Skeletal muscle satellite cell (primary cell): ENCODE data around the gene C1orf87.

Experiments
- H3K27me3 ChIP-seq: 2 replicates; pipeline ENCODE4 v1.7.0; 2013; ENCODE audit warnings: low read length; ENCODE audit not compliant: control insufficient read depth, insufficient read depth
- H3K36me3 ChIP-seq: 2 replicates; pipeline ENCODE4 v1.7.0; 2013; ENCODE audit warnings: mild to moderate bottlenecking, control low read depth, low read length; ENCODE audit not compliant: insufficient read depth
- H3K4me1 ChIP-seq: 2 replicates; pipeline ENCODE4 v1.7.0; 2013; ENCODE audit warnings: low read length; ENCODE audit not compliant: control insufficient read depth, insufficient read depth
- H3K4me2 ChIP-seq: 2 replicates; pipeline ENCODE4 v1.7.0; 2013; ENCODE audit warnings: mild to moderate bottlenecking, low read length
- H3K4me3 ChIP-seq: 2 replicates; pipeline ENCODE4 v1.7.0; 2013; ENCODE audit warnings: low read length
- H3K9ac ChIP-seq: 2 replicates; pipeline ENCODE4 v1.7.0; 2013; ENCODE audit warnings: mild to moderate bottlenecking, low read depth, low read length, moderate library complexity
- H3K9me3 ChIP-seq: replicated peaks from 2 replicates; pipeline ENCODE4 v1.7.0; 2013; ENCODE audit warnings: mild to moderate bottlenecking, control low read depth, low read length

Gene C1orf87

GRCh38 chr1:60031146-60031545 is 42.4 kb downstream of the C1orf87 start:
- Histone ChIP-seq H3K4me2 (no peak overlapping the region), H3K9ac (no peak overlapping the region), H3K4me3 (no peak overlapping the region), H3K4me1 (no peaks in the 10 kb centered on the region), H3K9me3 (no peaks in the 10 kb centered on the region), H3K36me3 (no peaks in the 10 kb centered on the region), H3K27me3 (no peaks in the 10 kb centered on the region)

- no peaks in the 10 kb centered on the region for H3K27me3 ChIP-seq
- H3K4me1 ChIP-seq: no peaks in the 10 kb centered on the region
- no peaks in the 10 kb centered on the region for H3K9me3 ChIP-seq
- no peak overlapping the region for H3K4me3 ChIP-seq
- H3K36me3 ChIP-seq: no peaks in the 10 kb centered on the region
- no peak overlapping the region for H3K4me2 ChIP-seq
- H3K9ac ChIP-seq: no peak overlapping the region
Measured at GRCh38 chr1:60025552-60025951, 48.0 kb downstream of the C1orf87 start.

- Histone ChIP-seq H3K36me3 (no peaks in the 10 kb centered on the region), H3K27me3 (no peaks in the 10 kb centered on the region), H3K9me3 (no peaks in the 10 kb centered on the region), H3K9ac (no peak overlapping the region), H3K4me1 (no peaks in the 10 kb centered on the region), H3K4me3 (no peak overlapping the region), H3K4me2 (no peak overlapping the region)
Measured at GRCh38 chr1:60017508-60018205, 55.9 kb downstream of the C1orf87 start.

GRCh38 chr1:60010690-60011089 is 62.9 kb downstream of the C1orf87 start:
- Histone ChIP-seq H3K9me3 (no peaks in the 10 kb centered on the region), H3K4me3 (no peak overlapping the region), H3K36me3 (no peaks in the 10 kb centered on the region), H3K4me1 (no peaks in the 10 kb centered on the region), H3K9ac (no peak overlapping the region), H3K4me2 (no peak overlapping the region), H3K27me3 (no peaks in the 10 kb centered on the region)

- H3K4me2 ChIP-seq: no peak overlapping the region
- H3K9ac ChIP-seq: no peak overlapping the region
- H3K4me1 ChIP-seq: no peaks in the 10 kb centered on the region
- no peaks in the 10 kb centered on the region for H3K36me3 ChIP-seq
- no peaks in the 10 kb centered on the region for H3K27me3 ChIP-seq
- H3K9me3 ChIP-seq: no peaks in the 10 kb centered on the region
- no peak overlapping the region for H3K4me3 ChIP-seq
Measured at GRCh38 chr1:60008500-60008899, 65.1 kb downstream of the C1orf87 start.

- H3K27me3 ChIP-seq: no peaks in the 10 kb centered on the region
- no peak overlapping the region for H3K4me3 ChIP-seq
- H3K4me1 ChIP-seq: peaks cover 11% of the 10 kb centered on the region
- no peaks in the 10 kb centered on the region for H3K36me3 ChIP-seq
- H3K4me2 ChIP-seq: no peak overlapping the region
- H3K9me3 ChIP-seq: no peaks in the 10 kb centered on the region
- no peak overlapping the region for H3K9ac ChIP-seq
Measured at GRCh38 chr1:60000625-60001024, 72.9 kb downstream of the C1orf87 start.

GRCh38 chr1:59999746-60000145 is 73.8 kb downstream of the C1orf87 start:
- Histone ChIP-seq H3K4me3 (no peak overlapping the region), H3K4me1 (peaks cover 19% of the 10 kb centered on the region), H3K9ac (no peak overlapping the region), H3K9me3 (no peaks in the 10 kb centered on the region), H3K27me3 (no peaks in the 10 kb centered on the region), H3K36me3 (no peaks in the 10 kb centered on the region), H3K4me2 (no peak overlapping the region)

GRCh38 chr1:59999006-59999405 is 74.6 kb downstream of the C1orf87 start:
- no peaks in the 10 kb centered on the region for H3K9me3 ChIP-seq
- H3K4me1 ChIP-seq: peaks cover 26% of the 10 kb centered on the region
- no peaks in the 10 kb centered on the region for H3K27me3 ChIP-seq
- H3K4me3 ChIP-seq: no peak overlapping the region
- no peak overlapping the region for H3K9ac ChIP-seq
- H3K36me3 ChIP-seq: no peaks in the 10 kb centered on the region
- H3K4me2 ChIP-seq: no peak overlapping the region

- H3K4me1 ChIP-seq: peaks cover 27% of the 10 kb centered on the region
- no peaks in the 10 kb centered on the region for H3K27me3 ChIP-seq
- no peak overlapping the region for H3K4me3 ChIP-seq
- no peaks in the 10 kb centered on the region for H3K9me3 ChIP-seq
- no peak overlapping the region for H3K4me2 ChIP-seq
- no peaks in the 10 kb centered on the region for H3K36me3 ChIP-seq
- no peak overlapping the region for H3K9ac ChIP-seq
Measured at GRCh38 chr1:59997479-59998115, 76.0 kb downstream of the C1orf87 start.

GRCh38 chr1:59994302-59995198 is 79.0 kb downstream of the C1orf87 start:
- Histone ChIP-seq H3K9ac (peak overlapping the region; percentile 62), H3K36me3 (no peaks in the 10 kb centered on the region), H3K9me3 (no peaks in the 10 kb centered on the region), H3K4me2 (peak overlapping the region; percentile 26), H3K4me3 (peak overlapping the region; percentile 4), H3K4me1 (peaks cover 24% of the 10 kb centered on the region), H3K27me3 (no peaks in the 10 kb centered on the region)

GRCh38 chr1:59992040-59992820 is 81.3 kb downstream of the C1orf87 start:
- no peak overlapping the region for H3K4me3 ChIP-seq
- H3K9me3 ChIP-seq: no peaks in the 10 kb centered on the region
- H3K9ac ChIP-seq: no peak overlapping the region
- H3K4me2 ChIP-seq: no peak overlapping the region
- no peaks in the 10 kb centered on the region for H3K27me3 ChIP-seq
- no peaks in the 10 kb centered on the region for H3K36me3 ChIP-seq
- peaks cover 17% of the 10 kb centered on the region for H3K4me1 ChIP-seq
